Prostate gland (tissue), 2 donors: Measurements from ENCODE around the gene HYAL2. TPM values are rescaled to one million over a fixed set of nuclear protein-coding genes. Genes with fewer than 3 reads are reported as not detected.

Experiments
- DNase-seq: peaks from one replicate; pipeline ENCODE4 v3.0.0-alpha.2; 2019; ENCODE audit warnings: low spot score
- H3K27ac ChIP-seq, 2 donors: fragments of 200-600 bp; sonication (generic); 2 replicates each; pipeline ENCODE4 v1.5.1; 2017 to 2019
- H3K27me3 ChIP-seq: fragments of 200-600 bp; sonication (generic); replicated peaks from 2 replicates; pipeline ENCODE4 v1.5.1; 2019; ENCODE audit not compliant: insufficient read depth
- H3K36me3 ChIP-seq, 2 donors: fragments of 200-600 bp; sonication (generic); 1 replicate in 1 of 2; 2 replicates in 1 of 2; pipeline versions ENCODE4 v1.5.1 to v1.8.1; 2017 to 2019
- H3K4me1 ChIP-seq: fragments of 200-600 bp; sonication (generic); replicated peaks from 2 replicates; pipeline ENCODE4 v1.5.1; 2019
- H3K4me3 ChIP-seq, 2 donors: fragments of 200-600 bp; sonication (generic); 2 replicates each; pipeline ENCODE4 v1.5.1; 2017 to 2019
- H3K9me3 ChIP-seq: fragments of 200-600 bp; sonication (generic); 2 replicates; pipeline ENCODE4 v1.5.1; 2017
- CTCF ChIP-seq, 4 experiments: fragments of 200-600 bp in 2 of 4; fragments of 450-650 bp in 2 of 4; sonication (generic) in 2 of 4; IDR thresholded peaks; 1 replicate in 3 of 4; 2 replicates in 1 of 4; pipeline ENCODE4 v1.5.1; 2016 to 2019; ENCODE audit warnings: antibody characterized with exemption in 4 of 4, mild to moderate bottlenecking in 2 of 4, moderate library complexity in 2 of 4
- POLR2A ChIP-seq: fragments of 450-650 bp; IDR thresholded peaks from one replicate; pipeline ENCODE4 v1.6.1; 2016; ENCODE audit warnings: antibody characterized with exemption, mild to moderate bottlenecking
- POLR2AphosphoS5 ChIP-seq: sonication (generic); formaldehyde crosslinking; IDR thresholded peaks from one replicate; pipeline ENCODE4 v1.6.1; 2017; ENCODE audit warnings: antibody characterized with exemption
- WGBS: methylation state at CpG from one replicate; pipeline ENCODE4 v1.1.5; 2018; 5-methylcytosine and 5-hydroxymethylcytosine counted together
- intact Hi-C: fragments of 100-400 bp; cut with DNase I; formaldehyde crosslinking; loops from one replicate; pipeline ENCODE4 v1.14.2; 2022
- total RNA-seq, 2 donors: library from RNA; depleted of rRNA; stranded (reverse); fragments of >200 nt; gene quantifications; one replicate each; pipeline ENCODE4 v1.1.0, GENCODE V29; 2016

The HYAL2 gene
- total RNA-seq, 2 donors from 2014 or later = 76.1 to 131 TPM

- TF ChIP-seq POLR2A (no peak), POLR2AphosphoS5 (no peak), CTCF (IDR thresholded peaks at IDR 0.05) (no peak)
- no peaks in the 10 kb centered on the region for H3K9me3 ChIP-seq
- H3K4me1 ChIP-seq = peaks cover 9% of the 10 kb centered on the region
- peaks cover 0 to 11% of the 10 kb centered on the region in 2 donors for H3K36me3 ChIP-seq
- H3K27me3 ChIP-seq = no peaks in the 10 kb centered on the region
- 86% methylated on average over 11 of the region's 11 CpGs for WGBS
- DNase-seq = no peak
- H3K27ac ChIP-seq = no peak overlapping the region
- no peak overlapping the region for H3K4me3 ChIP-seq
- intact Hi-C loops = no loop called here
Measured at GRCh38 chr3:50325497-50326181, 3.1 kb upstream of the HYAL2 start.

GRCh38 chr3:50325113-50325480, 2.6 kb upstream of the HYAL2 start:
- no peaks in the 10 kb centered on the region for H3K9me3 ChIP-seq
- H3K27me3 ChIP-seq = no peaks in the 10 kb centered on the region
- peaks cover 14% of the 10 kb centered on the region for H3K4me1 ChIP-seq
- TF ChIP-seq CTCF (IDR thresholded peaks at IDR 0.05) = no peak
- no peak for DNase-seq
- peaks cover 0 to 6% of the 10 kb centered on the region in 2 donors for H3K36me3 ChIP-seq
- WGBS = 85% methylated on average over 2 of the region's 2 CpGs
- intact Hi-C loops = no loop called here
- no peak overlapping the region for H3K4me3 ChIP-seq
- H3K27ac ChIP-seq = peak overlapping the region in 1 of 2 donors; percentile 95

GRCh38 chr3:50324351-50325112, 2.0 kb upstream of the HYAL2 start:
- DNase-seq = peak; percentile 56
- TF ChIP-seq POLR2A (no peak), CTCF (IDR thresholded peaks at IDR 0.05) (peak; percentile 69 to 91 (median 82)), POLR2AphosphoS5 (peak; percentile 31)
- Histone ChIP-seq H3K4me3 (no peak overlapping the region), H3K27me3 (no peaks in the 10 kb centered on the region), H3K4me1 (peaks cover 17% of the 10 kb centered on the region), H3K36me3 (peaks cover 0 to under 1% of the 10 kb centered on the region in 2 donors), H3K9me3 (no peaks in the 10 kb centered on the region), H3K27ac (peak overlapping the region; percentile 24 to 95)
- intact Hi-C loops = loop anchor here (5.0 kb wide), 1 partner anchor 87 kb away; the partner anchor contains the start of gene GNAI2
- 66% methylated on average over 3 of the region's 4 CpGs for WGBS

GRCh38 chr3:50323614-50324199, 1.2 kb upstream of the HYAL2 start:
- Histone ChIP-seq H3K27ac (peak overlapping the region; percentile 88 to 95), H3K27me3 (no peaks in the 10 kb centered on the region), H3K4me1 (peaks cover 17% of the 10 kb centered on the region), H3K4me3 (no peak overlapping the region), H3K36me3 (no peaks in the 10 kb centered on the region), H3K9me3 (no peaks in the 10 kb centered on the region)
- no peak for DNase-seq
- intact Hi-C loops = loop anchor here (2.0 to 5.0 kb wide), 2 partner anchors 63 to 86 kb away; partner anchors contain the start of gene GNAI2
- 59% methylated on average over 5 of the region's 5 CpGs for WGBS
- TF ChIP-seq POLR2AphosphoS5 (no peak), POLR2A (no peak), CTCF (IDR thresholded peaks at IDR 0.05) (no peak)
